Heart left ventricle (tissue), 13 donors: ENCODE results near the gene JPH2.

Experiments used
- POLR2A ChIP-seq, 2 donors: fragments of 450-650 bp; IDR thresholded peaks; one replicate each; pipeline ENCODE4 v1.6.1; 2017; ENCODE audit warnings: antibody characterized with exemption in 2 of 2, mild to moderate bottlenecking in 2 of 2, moderate library complexity in 2 of 2
- TF ChIP-seq, protein P1 (sequence below), 12 donors: fragments of 200-600 bp; sonication (generic) in 4 of 12; IDR thresholded peaks; one replicate each; pipeline versions ENCODE4 v1.5.0 to v1.8.0; 2018 to 2022; ENCODE audit warnings: antibody characterized with exemption in 12 of 12, mild to moderate bottlenecking in 5 of 12
- donor health status: ischemic (EF 13 %, LVEDD 7.1; RV severe dilation, severe dysfunction).
- donor health status: DM: no; HTN: yes; CAD: no.
- donor health status: DM: no; HTN: no; CAD: no.
- donor health status: ischemic (EF 25% LVEDD 6.9; RV normal size, moderate dysfunction).
- donor health status: ischemic (EF 25% LVEDD 5.7; RV mildly dilated, moderate dysfunction).
- donor health status: ischemic (EF 35%, LVEDD 5.7; RV mildly dilated, moderate dysfunction).
- donor health status: nonischemic (EF 11% LVEDD 7.7; RV severe dilation, severe dysfunction).
- donor health status: DM: yes; HTN: yes; CAD: no.
- donor health status: PGD.
- donor health status: ischemic (EF 29% LVEDD 5.4; RV normal size, mild dysfunction).
- donor health status: nonischemic (EF 23%, LVEDD 6.1; RV moderate dilation, normal function).

DNA sequence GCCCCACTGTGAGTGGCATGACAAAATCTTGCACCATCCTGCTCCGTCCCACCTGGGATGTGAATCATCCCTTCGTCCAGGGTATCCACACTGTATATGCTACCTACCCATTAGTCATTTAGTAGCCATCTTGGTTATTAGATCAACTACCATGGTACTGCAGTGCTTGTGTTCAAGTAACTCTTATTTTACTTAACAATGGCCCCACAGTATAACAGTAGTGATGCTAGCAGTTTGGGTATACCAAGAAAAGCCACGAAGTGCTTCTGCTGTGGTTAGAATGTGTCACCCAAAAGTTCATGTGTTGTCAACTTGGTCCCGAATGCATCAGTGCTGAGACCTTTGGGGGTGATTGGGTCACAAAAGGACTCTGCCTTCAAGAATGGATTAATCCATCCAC lies 11.9 kb upstream of the JPH2 start:
- TF ChIP-seq, protein P1, sequence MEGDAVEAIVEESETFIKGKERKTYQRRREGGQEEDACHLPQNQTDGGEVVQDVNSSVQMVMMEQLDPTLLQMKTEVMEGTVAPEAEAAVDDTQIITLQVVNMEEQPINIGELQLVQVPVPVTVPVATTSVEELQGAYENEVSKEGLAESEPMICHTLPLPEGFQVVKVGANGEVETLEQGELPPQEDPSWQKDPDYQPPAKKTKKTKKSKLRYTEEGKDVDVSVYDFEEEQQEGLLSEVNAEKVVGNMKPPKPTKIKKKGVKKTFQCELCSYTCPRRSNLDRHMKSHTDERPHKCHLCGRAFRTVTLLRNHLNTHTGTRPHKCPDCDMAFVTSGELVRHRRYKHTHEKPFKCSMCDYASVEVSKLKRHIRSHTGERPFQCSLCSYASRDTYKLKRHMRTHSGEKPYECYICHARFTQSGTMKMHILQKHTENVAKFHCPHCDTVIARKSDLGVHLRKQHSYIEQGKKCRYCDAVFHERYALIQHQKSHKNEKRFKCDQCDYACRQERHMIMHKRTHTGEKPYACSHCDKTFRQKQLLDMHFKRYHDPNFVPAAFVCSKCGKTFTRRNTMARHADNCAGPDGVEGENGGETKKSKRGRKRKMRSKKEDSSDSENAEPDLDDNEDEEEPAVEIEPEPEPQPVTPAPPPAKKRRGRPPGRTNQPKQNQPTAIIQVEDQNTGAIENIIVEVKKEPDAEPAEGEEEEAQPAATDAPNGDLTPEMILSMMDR (IDR thresholded peaks at IDR 0.05): no peak
- TF ChIP-seq POLR2A (IDR thresholded peaks at IDR 0.05): no peak
